Stimulated activated CD4-positive, alpha-beta T cell treated with anti-CD3 and anti-CD28 coated beads, Interleukin-15, amount 100 ng/mL, for 24 hours (primary cell): ENCODE results near the gene PRPF38A.

Experiments used
- DNase-seq: peaks from one replicate; pipeline ENCODE4 v3.0.0-alpha.2; 2020

PRPF38A gene

GRCh38 chr1:52402860-52403240 lies 1.6 kb upstream of the PRPF38A start:
- DNase-seq = no peak

- DNase-seq = peak; percentile 64
Observed at GRCh38 chr1:52403566-52404115, 761 bp upstream of the PRPF38A start.

GRCh38 chr1:52404975-52405338 lies 555 bp downstream of the PRPF38A start:
- DNase-seq = no peak

GRCh38 chr1:52413410-52413989 lies 9.1 kb downstream of the PRPF38A start:
- no peak for DNase-seq

GRCh38 chr1:52414942-52415341 lies 10.5 kb downstream of the PRPF38A start:
- no peak for DNase-seq

GRCh38 chr1:52416811-52417210 lies 12.4 kb downstream of the PRPF38A start:
- DNase-seq = no peak

GRCh38 chr1:52420713-52421112 lies 16.3 kb downstream of the PRPF38A start:
- no peak for DNase-seq

- no peak for DNase-seq
Observed at GRCh38 chr1:52423055-52423454, 18.7 kb downstream of the PRPF38A start.

- peak; percentile 65 for DNase-seq
Observed at GRCh38 chr1:52423771-52424170, 19.4 kb downstream of the PRPF38A start.

- no peak for DNase-seq
Observed at GRCh38 chr1:52424231-52424636, 19.8 kb downstream of the PRPF38A start.

- no peak for DNase-seq
Observed at GRCh38 chr1:52424813-52425212, 20.4 kb downstream of the PRPF38A start.

- no peak for DNase-seq
Observed at GRCh38 chr1:52426371-52426770, 22.0 kb downstream of the PRPF38A start.

- no peak for DNase-seq
Observed at GRCh38 chr1:52427152-52427551, 22.8 kb downstream of the PRPF38A start.

GRCh38 chr1:52432807-52433206 lies 28.4 kb downstream of the PRPF38A start:
- DNase-seq = no peak

GRCh38 chr1:52435211-52435610 lies 30.8 kb downstream of the PRPF38A start:
- DNase-seq = no peak

- DNase-seq = no peak
Observed at GRCh38 chr1:52435650-52436049, 31.2 kb downstream of the PRPF38A start.

- no peak for DNase-seq
Observed at GRCh38 chr1:52436817-52437216, 32.4 kb downstream of the PRPF38A start.

GRCh38 chr1:52439976-52440375 lies 35.6 kb downstream of the PRPF38A start:
- no peak for DNase-seq

GRCh38 chr1:52444463-52444862 lies 40.1 kb downstream of the PRPF38A start:
- DNase-seq = no peak

- DNase-seq = no peak
Observed at GRCh38 chr1:52454127-52454526, 49.7 kb downstream of the PRPF38A start.

- no peak for DNase-seq
Observed at GRCh38 chr1:52454779-52455178, 50.4 kb downstream of the PRPF38A start.

GRCh38 chr1:52455686-52456085 lies 51.3 kb downstream of the PRPF38A start:
- no peak for DNase-seq

GRCh38 chr1:52460694-52461093 lies 56.3 kb downstream of the PRPF38A start:
- DNase-seq = no peak

- no peak for DNase-seq
Observed at GRCh38 chr1:52461821-52462220, 57.4 kb downstream of the PRPF38A start.

GRCh38 chr1:52463891-52464290 lies 59.5 kb downstream of the PRPF38A start:
- DNase-seq = no peak
